H1 (cell line): Measurements from ENCODE around the gene RIN3. TPM values are rescaled to one million over a fixed set of nuclear protein-coding genes. Genes with fewer than 3 reads are reported as not detected.

ENCODE experiments used
- CTCF ChIA-PET: fragments of 300-600 bp; sonication (Branson Sonifier 250); formaldehyde crosslinking; loops from one replicate; lab custom pipeline; 2021; ENCODE audit not compliant: partially characterized antibody; lab: Charles Lee
- POLR2A ChIA-PET: fragments of 300-600 bp; sonication (Branson Sonifier 250); formaldehyde crosslinking; loops from one replicate; lab custom pipeline; 2021; ENCODE audit warnings: inconsistent platforms; ENCODE audit not compliant: partially characterized antibody; lab: Charles Lee
- DNase-seq, 2 experiments: peaks; one replicate each; pipeline versions ENCODE4 v3.0.0 to v3.0.0-alpha.2; 2010 to 2022; ENCODE audit warnings: low spot score in 2 of 2, low read depth in 1 of 2, mixed read lengths in 1 of 2
- FAIRE-seq: peaks from 2 replicates; lab custom pipeline; 2011; peaks lifted over from hg19 to GRCh38; lab: Jason Lieb, UNC
- H2AFZ ChIP-seq: 2 replicates; pipeline ENCODE4 v1.8.1; 2012; ENCODE audit warnings: low read length, inconsistent platforms
- H2AK5ac ChIP-seq: 2 replicates; pipeline ENCODE4 v1.6.1; 2013; ENCODE audit warnings: low read depth, low read length
- H2BK120ac ChIP-seq: replicated peaks from 2 replicates; pipeline ENCODE3; 2013; ENCODE audit warnings: low read depth, low read length, inconsistent platforms
- H2BK12ac ChIP-seq: 2 replicates; pipeline ENCODE4 v1.6.1; 2013; ENCODE audit warnings: low read depth, low read length
- H2BK15ac ChIP-seq: 2 replicates; pipeline ENCODE4 v1.6.1; 2013; ENCODE audit warnings: low read length
- H2BK20ac ChIP-seq: 2 replicates; pipeline ENCODE4 v1.6.1; 2013; ENCODE audit warnings: low read length
- H2BK5ac ChIP-seq: 2 replicates; pipeline ENCODE4 v1.6.1; 2013; ENCODE audit warnings: low read depth, low read length
- H3K14ac ChIP-seq: 2 replicates; pipeline ENCODE4 v1.6.1; 2013; ENCODE audit warnings: inconsistent platforms; ENCODE audit not compliant: insufficient read length
- H3K18ac ChIP-seq: 2 replicates; pipeline ENCODE4 v1.6.1; 2013; ENCODE audit warnings: low read length; ENCODE audit errors: extremely low read depth
- H3K23ac ChIP-seq: 2 replicates; pipeline ENCODE4 v1.6.1; 2013; ENCODE audit warnings: inconsistent platforms; ENCODE audit not compliant: insufficient read length
- H3K23me2 ChIP-seq: 2 replicates; pipeline ENCODE4 v1.6.1; 2013; ENCODE audit warnings: low read depth, low read length
- H3K27ac ChIP-seq: 2 replicates; pipeline ENCODE4 v1.6.1; 2011; ENCODE audit warnings: low read depth, low read length, inconsistent platforms
- H3K27me3 ChIP-seq, 4 experiments: replicated peaks in 1 of 4; 1 replicate in 1 of 4; 2 replicates in 3 of 4; pipeline versions ENCODE4 v1.6.1 to v1.8.1; 2011 to 2013; ENCODE audit warnings: low read length in 3 of 4, mild to moderate bottlenecking in 3 of 4, inconsistent platforms in 2 of 4, mixed read lengths in 2 of 4, moderate library complexity in 1 of 4; ENCODE audit not compliant: control insufficient read depth in 3 of 4, insufficient read depth in 3 of 4; ENCODE audit errors: extremely low read depth in 1 of 4
- H3K36me3 ChIP-seq, 4 experiments: 2 replicates each; pipeline versions ENCODE4 v1.6.1 to v1.8.1; 2011 to 2013; ENCODE audit warnings: mild to moderate bottlenecking in 4 of 4, low read length in 3 of 4, moderate library complexity in 2 of 4, control low read depth in 1 of 4, inconsistent platforms in 1 of 4; ENCODE audit not compliant: insufficient read depth in 4 of 4, control insufficient read depth in 2 of 4
- H3K4ac ChIP-seq: replicated peaks from 2 replicates; pipeline ENCODE3; 2013; ENCODE audit warnings: low read length, low read depth, mixed read lengths, inconsistent platforms; ENCODE audit not compliant: insufficient read length
- H3K4me1 ChIP-seq, 4 experiments: replicated peaks in 1 of 4; 1 replicate in 1 of 4; 2 replicates in 3 of 4; pipeline versions ENCODE4 v1.6.1 to v1.8.1; 2011 to 2013; ENCODE audit warnings: low read length in 3 of 4, inconsistent platforms in 2 of 4, mixed read lengths in 1 of 4; ENCODE audit not compliant: insufficient read depth in 4 of 4, control insufficient read depth in 3 of 4
- H3K4me2 ChIP-seq, 2 experiments: 2 replicates each; pipeline versions ENCODE4 v1.6.1 to v1.8.1; 2011 to 2013; ENCODE audit warnings: low read depth in 2 of 2, low read length in 2 of 2, control low read depth in 1 of 2, inconsistent platforms in 1 of 2, mild to moderate bottlenecking in 1 of 2; ENCODE audit not compliant: insufficient read depth in 1 of 2
- H3K4me3 ChIP-seq, 4 experiments: fragments of 200-600, 300-600 bp in 1 of 4; sonication (generic), shearing (Covaris generic), sonication (Bioruptor Twin) in 1 of 4; 2 replicates each; pipeline versions ENCODE4 v1.5.1 to v1.8.1; 2011 to 2016; ENCODE audit warnings: low read length in 4 of 4, low read depth in 3 of 4, control low read depth in 2 of 4, inconsistent platforms in 2 of 4, mild to moderate bottlenecking in 2 of 4, mixed read lengths in 1 of 4, moderate library complexity in 1 of 4; ENCODE audit not compliant: insufficient read depth in 2 of 4; ENCODE audit errors: extremely low read depth in 1 of 4
- H3K56ac ChIP-seq: replicated peaks from 2 replicates; pipeline ENCODE3; 2013; ENCODE audit warnings: low read depth, mild to moderate bottlenecking, mixed read lengths, low read length, inconsistent platforms; ENCODE audit not compliant: insufficient read length
- H3K79me1 ChIP-seq: 2 replicates; pipeline ENCODE4 v1.6.1; 2013; ENCODE audit warnings: low read depth, low read length, control low read depth
- H3K79me2 ChIP-seq, 2 experiments: 2 replicates each; pipeline versions ENCODE4 v1.6.1 to v1.8.1; 2012 to 2013; ENCODE audit warnings: low read length in 2 of 2, mild to moderate bottlenecking in 2 of 2, inconsistent platforms in 1 of 2; ENCODE audit not compliant: insufficient read depth in 2 of 2, control insufficient read depth in 1 of 2
- H3K9ac ChIP-seq, 4 experiments: replicated peaks in 1 of 4; 1 replicate in 1 of 4; 2 replicates in 3 of 4; pipeline versions ENCODE4 v1.6.1 to v1.8.1; 2011 to 2013; ENCODE audit warnings: low read depth in 3 of 4, low read length in 3 of 4, control low read depth in 2 of 4, mild to moderate bottlenecking in 2 of 4, moderate library complexity in 2 of 4, inconsistent platforms in 1 of 4; ENCODE audit errors: extremely low read depth in 1 of 4
- H3K9me3 ChIP-seq, 2 experiments: 2 replicates each; pipeline versions ENCODE4 v1.6.1 to v1.8.1; 2012 to 2013; ENCODE audit warnings: mild to moderate bottlenecking in 2 of 2, moderate library complexity in 2 of 2, control low read depth in 1 of 2, inconsistent platforms in 1 of 2, low read depth in 1 of 2, low read length in 1 of 2, mixed read lengths in 1 of 2; ENCODE audit not compliant: insufficient read depth in 2 of 2
- H4K20me1 ChIP-seq, 2 experiments: replicated peaks in 1 of 2; 2 replicates each; pipeline versions ENCODE3 to v1.8.1; 2011 to 2013; ENCODE audit warnings: inconsistent platforms in 2 of 2, low read length in 2 of 2, mild to moderate bottlenecking in 1 of 2; ENCODE audit not compliant: insufficient read depth in 2 of 2, control insufficient read depth in 1 of 2
- H4K5ac ChIP-seq: 2 replicates; pipeline ENCODE4 v1.6.1; 2013; ENCODE audit warnings: low read length, low read depth, mixed read lengths, inconsistent platforms; ENCODE audit not compliant: insufficient read length
- H4K8ac ChIP-seq: 2 replicates; pipeline ENCODE4 v1.8.0; 2013; ENCODE audit warnings: mild to moderate bottlenecking, moderate library complexity, low read length, inconsistent platforms; ENCODE audit not compliant: insufficient read depth; ENCODE audit errors: extremely low read depth
- H4K91ac ChIP-seq: replicated peaks from 2 replicates; pipeline ENCODE3; 2013; ENCODE audit warnings: low read length, mixed read lengths, inconsistent platforms; ENCODE audit not compliant: insufficient read length
- CTCF ChIP-seq, 3 experiments: IDR thresholded peaks; 1 replicate in 2 of 3; 2 replicates in 1 of 3; pipeline versions ENCODE4 v1.5.1 to v1.6.1; 2011; ENCODE audit warnings: low read length in 3 of 3, mild to moderate bottlenecking in 3 of 3, inconsistent platforms in 2 of 3, low read depth in 1 of 3, moderate library complexity in 1 of 3; ENCODE audit not compliant: insufficient read depth in 1 of 3; ENCODE audit errors: control extremely low read depth in 1 of 3
- EP300 ChIP-seq, 2 experiments: IDR thresholded peaks; 1 replicate in 1 of 2; 2 replicates in 1 of 2; pipeline ENCODE4 v1.6.1; 2011 to 2012; ENCODE audit warnings: low read depth in 2 of 2, low read length in 2 of 2, mild to moderate bottlenecking in 2 of 2, borderline replicate concordance in 1 of 2, inconsistent platforms in 1 of 2, moderate library complexity in 1 of 2
- FOSL1 ChIP-seq: IDR thresholded peaks from 2 replicates; pipeline ENCODE4 v1.6.1; 2011; ENCODE audit warnings: mild to moderate bottlenecking, low read depth, low read length, moderate library complexity; ENCODE audit not compliant: insufficient read depth
- RAD21 ChIP-seq, 2 experiments: IDR thresholded peaks in 1 of 2; conservative IDR thresholded peaks in 1 of 2; 2 replicates each; pipeline ENCODE4 v1.6.1; 2011; ENCODE audit warnings: low read depth in 2 of 2, low read length in 2 of 2, improper control_type of control experiment in 1 of 2, inconsistent platforms in 1 of 2, mild to moderate bottlenecking in 1 of 2, moderate library complexity in 1 of 2
- RNF2 ChIP-seq: fragments of 200-900, 300-1000 bp; sonication (generic); IDR thresholded peaks from 2 replicates; pipeline ENCODE4 v1.7.1; 2016; ENCODE audit warnings: borderline replicate concordance, low read depth, mild to moderate bottlenecking, antibody characterized with exemption, low read length; ENCODE audit not compliant: poor library complexity, severe bottlenecking; ENCODE audit errors: missing control alignments
- SP1 ChIP-seq: IDR thresholded peaks from 2 replicates; pipeline ENCODE4 v1.6.1; 2011; ENCODE audit warnings: low read depth, low read length
- TCF12 ChIP-seq: IDR thresholded peaks from 2 replicates; pipeline ENCODE4 v1.6.1; 2011; ENCODE audit warnings: low read depth, mild to moderate bottlenecking, low read length
- TEAD4 ChIP-seq: IDR thresholded peaks from 2 replicates; pipeline ENCODE4 v1.6.1; 2012; ENCODE audit warnings: low read depth, low read length, inconsistent platforms, mixed read lengths
- WGBS, 2 experiments: shearing (Covaris generic) in 1 of 2; methylation state at CpG; one replicate each; pipeline versions ENCODE4 v1.1.6 to v1.1.7; 2013 to 2015; ENCODE audit warnings: low lambda C conversion rate in 2 of 2, mixed read lengths in 2 of 2, inconsistent platforms in 1 of 2, low coverage in 1 of 2, missing lambda C conversion rate in 1 of 2; ENCODE audit not compliant: insufficient replicate concordance in 2 of 2, insufficient coverage in 1 of 2, insufficient read length in 1 of 2; ENCODE audit errors: extremely low coverage in 1 of 2, missing lambda C conversion rate in 1 of 2; 5-methylcytosine and 5-hydroxymethylcytosine counted together
- polyA plus RNA-seq, 7 experiments: library from polyadenylated mRNA; depleted of rRNA in 3 of 7; stranded (reverse) in 5 of 7; unstranded in 2 of 7; fragments of >200 nt in 5 of 7; fragments of 200-250 nt in 2 of 7; gene quantifications; 1 replicate in 5 of 7; 2 replicates in 1 of 7; 4 replicates in 1 of 7; pipeline versions ENCODE4 v1.2.1 to v1.2.3, GENCODE V29; 2011 to 2013; ENCODE audit warnings: missing spikeins in 2 of 7, mixed read lengths in 2 of 7
- total RNA-seq: library from RNA; stranded (reverse); fragmentation: NEBNext Ultra II Directional; extraction: Animal tissue kit (Norgen Biotek cat#: 25700); gene quantifications from 2 replicates; pipeline ENCODE4 v1.2.1, GENCODE V29; 2021

Gene RIN3
- total and polyA plus RNA-seq, 2 of the 8 experiments (the other 6 are each of a cell fraction or from before 2014, with no cell fraction given): 0.59 to 1.5 TPM

GRCh38 chr14:92613008-92613658, 99.6 kb downstream of the RIN3 start:
- H3K79me1 ChIP-seq: no peaks in the 10 kb centered on the region
- H3K4me3 ChIP-seq: no peak overlapping the region
- no peak overlapping the region for H3K4me2 ChIP-seq
- POLR2A ChIA-PET: interaction anchor here (1.0 kb wide), 1 partner anchor 16 kb away, joined by 3 read pairs; no protein-coding TSS in a partner anchor
- H3K4ac ChIP-seq: no peak overlapping the region
- H2BK12ac ChIP-seq: no peak overlapping the region
- H2AK5ac ChIP-seq: no peak overlapping the region
- WGBS, 2 experiments: 57% methylated on average over 11 of the region's 11 CpGs; no CpG with 5 or more reads in 1 of the 2 experiments
- no peak overlapping the region for H4K91ac ChIP-seq
- H2AFZ ChIP-seq: no peak overlapping the region
- H3K9me3 ChIP-seq: no peaks in the 10 kb centered on the region
- CTCF ChIA-PET: interaction anchor here (0.6 to 4.6 kb wide), 38 partner anchors 10 to 282 kb away, joined by 3 to 38 read pairs (median 4); no protein-coding TSS in a partner anchor
- H3K4me1 ChIP-seq: no peaks in the 10 kb centered on the region
- no peak overlapping the region for H3K23ac ChIP-seq
- no peak overlapping the region for H3K27ac ChIP-seq
- FAIRE-seq: peak; percentile 85
- H3K27me3 ChIP-seq: no peaks in the 10 kb centered on the region
- H2BK20ac ChIP-seq: no peak overlapping the region
- H2BK15ac ChIP-seq: no peak overlapping the region; the same call in 1 of the 2 replicates
- H3K79me2 ChIP-seq: no peaks in the 10 kb centered on the region
- no peak overlapping the region for H3K9ac ChIP-seq
- no peaks in the 10 kb centered on the region for H3K23me2 ChIP-seq
- H2BK5ac ChIP-seq: no peak overlapping the region
- no peak overlapping the region for H4K8ac ChIP-seq
- no peak overlapping the region for H2BK120ac ChIP-seq
- H3K14ac ChIP-seq: no peak overlapping the region
- no peak overlapping the region for H4K5ac ChIP-seq
- no peak overlapping the region for H3K56ac ChIP-seq
- peak; percentile 51 to 97 for DNase-seq
- H4K20me1 ChIP-seq: no peaks in the 10 kb centered on the region
- H3K18ac ChIP-seq: no peak overlapping the region
- H3K36me3 ChIP-seq: no peaks in the 10 kb centered on the region
- TF ChIP-seq CTCF (IDR thresholded peaks at IDR 0.05; ENCODE audit: control extremely low read depth in 1 of 3, insufficient read depth in 1 of 3, low read depth in 1 of 3, low read length in 3 of 3) (peak; percentile 98 to 100 (median 99)), TEAD4 (peak; percentile 50), SP1 (0 out of 2 replicates have a peak, but pooled peaks have one; percentile 36), EP300 (IDR thresholded peaks at IDR 0.05; ENCODE audit: borderline replicate concordance in 1 of 2, low read depth in 2 of 2, low read length in 2 of 2) (0 out of 3 replicates have a peak, but pooled peaks of 1 of the 2 experiments have one; percentile 24), RNF2 (no peak), FOSL1 (no peak), TCF12 (0 out of 2 replicates have a peak, but pooled peaks have one; percentile 65), RAD21 (IDR thresholded peaks at IDR 0.05 in 1 of 2, conservative IDR thresholded peaks at IDR 0.05 in 1 of 2; ENCODE audit: low read depth in 2 of 2, low read length in 2 of 2) (peak; percentile 80 to 86)
